Thoracic aorta (tissue), 2 donors: ENCODE measurements around the gene MTUS2. TPM values are rescaled to one million over a fixed set of nuclear protein-coding genes. Genes with fewer than 3 reads are reported as not detected.

Experiments
- ATAC-seq: fragments of 150-250 bp; one replicate; pipeline ENCODE4 v1.8.0; 2017; ENCODE audit warnings: low read depth; ENCODE audit not compliant: insufficient number of reproducible peaks, low FRiP score
- DNase-seq: peaks from one replicate; pipeline ENCODE4 v3.0.0-alpha.2; 2020; ENCODE audit warnings: low spot score
- H3K27ac ChIP-seq, 2 donors: fragments of 200-600 bp; sonication (generic); 1 replicate in 1 of 2; 2 replicates in 1 of 2; pipeline ENCODE4 v1.5.1; 2016; ENCODE audit warnings: mild to moderate bottlenecking in 2 of 2, moderate library complexity in 2 of 2
- H3K27me3 ChIP-seq: fragments of 200-600 bp; sonication (generic); replicated peaks from 2 replicates; pipeline ENCODE4 v1.6.0; 2016; ENCODE audit warnings: mild to moderate bottlenecking; ENCODE audit not compliant: insufficient read depth
- H3K36me3 ChIP-seq: fragments of 200-600 bp; sonication (generic); one replicate; pipeline ENCODE4 v1.5.1; 2016
- H3K4me1 ChIP-seq, 2 donors: fragments of 200-600 bp; sonication (generic); 1 replicate in 1 of 2; 2 replicates in 1 of 2; pipeline versions ENCODE4 v1.5.1 to v1.6.0; 2016; ENCODE audit warnings: low read depth in 2 of 2, mild to moderate bottlenecking in 1 of 2; ENCODE audit not compliant: control insufficient read depth in 1 of 2
- H3K4me3 ChIP-seq: fragments of 200-600 bp; sonication (generic); 2 replicates; pipeline ENCODE4 v1.5.1; 2016; ENCODE audit warnings: mild to moderate bottlenecking
- H3K9me3 ChIP-seq: fragments of 200-600 bp; sonication (generic); 2 replicates; pipeline ENCODE4 v1.5.1; 2016
- CTCF ChIP-seq: fragments of 200-600 bp; sonication (generic); IDR thresholded peaks from one replicate; pipeline ENCODE4 v1.5.1; 2019; ENCODE audit warnings: antibody characterized with exemption
- total RNA-seq, 2 donors: library from RNA; depleted of rRNA; stranded (reverse); fragments of >200 nt; gene quantifications; one replicate each; pipeline versions ENCODE4 v1.1.0 to v1.2.3, GENCODE V29; 2016

MTUS2 gene
- total RNA-seq, 2 donors from 2014 or later = 14.9 to 26.4 TPM

GRCh38 chr13:29458419-29458818 is 638.3 kb downstream of the MTUS2 start:
- Histone ChIP-seq H3K4me1 (peaks cover 0 to 6% of the 10 kb centered on the region in 2 donors), H3K4me3 (no peak overlapping the region), H3K27me3 (no peaks in the 10 kb centered on the region), H3K9me3 (no peaks in the 10 kb centered on the region), H3K27ac (no peak overlapping the region), H3K36me3 (no peaks in the 10 kb centered on the region)
- DNase-seq (no peak), ATAC-seq (no peak)
- no peak for TF ChIP-seq CTCF

GRCh38 chr13:29459813-29460355 is 639.7 kb downstream of the MTUS2 start:
- no peaks in the 10 kb centered on the region for H3K36me3 ChIP-seq
- no peaks in the 10 kb centered on the region for H3K27me3 ChIP-seq
- DNase-seq (no peak), ATAC-seq (no peak)
- no peak for TF ChIP-seq CTCF
- H3K4me1 ChIP-seq = peaks cover 0 to 16% of the 10 kb centered on the region in 2 donors
- H3K4me3 ChIP-seq = no peak overlapping the region
- no peak overlapping the region for H3K27ac ChIP-seq
- no peaks in the 10 kb centered on the region for H3K9me3 ChIP-seq

- H3K36me3 ChIP-seq = no peaks in the 10 kb centered on the region
- ATAC-seq (no peak), DNase-seq (no peak)
- H3K4me3 ChIP-seq = no peak overlapping the region
- peaks cover 0 to 31% of the 10 kb centered on the region in 2 donors for H3K4me1 ChIP-seq
- H3K9me3 ChIP-seq = no peaks in the 10 kb centered on the region
- no peak overlapping the region for H3K27ac ChIP-seq
- TF ChIP-seq CTCF = no peak
- H3K27me3 ChIP-seq = no peaks in the 10 kb centered on the region
Measured at GRCh38 chr13:29464105-29464679, 644.1 kb downstream of the MTUS2 start.

GRCh38 chr13:29465741-29466293 is 645.7 kb downstream of the MTUS2 start:
- Histone ChIP-seq H3K36me3 (no peaks in the 10 kb centered on the region), H3K4me3 (no peak overlapping the region), H3K27ac (no peak overlapping the region), H3K4me1 (peaks cover 0 to 24% of the 10 kb centered on the region in 2 donors), H3K27me3 (no peaks in the 10 kb centered on the region), H3K9me3 (no peaks in the 10 kb centered on the region)
- DNase-seq = no peak
- no peak for ATAC-seq
- TF ChIP-seq CTCF = no peak

GRCh38 chr13:29471551-29471950 is 651.4 kb downstream of the MTUS2 start:
- Histone ChIP-seq H3K27ac (no peak overlapping the region), H3K27me3 (no peaks in the 10 kb centered on the region), H3K4me3 (no peak overlapping the region), H3K9me3 (no peaks in the 10 kb centered on the region), H3K4me1 (no peaks in the 10 kb centered on the region), H3K36me3 (no peaks in the 10 kb centered on the region)
- DNase-seq (no peak), ATAC-seq (no peak)
- TF ChIP-seq CTCF = no peak
